T-helper 22 cell (primary cell): ENCODE results near the gene GALK1.
"Not testable (repeated sequence)": the region's sequence is repeated elsewhere in the genome, so short reads cannot be mapped to it uniquely, and the experiment has no call there.

ENCODE experiments used
- DNase-seq: peaks from one replicate; pipeline ENCODE4 v3.0.0-alpha.2; 2020; ENCODE audit warnings: low read depth

GALK1 gene

DNA sequence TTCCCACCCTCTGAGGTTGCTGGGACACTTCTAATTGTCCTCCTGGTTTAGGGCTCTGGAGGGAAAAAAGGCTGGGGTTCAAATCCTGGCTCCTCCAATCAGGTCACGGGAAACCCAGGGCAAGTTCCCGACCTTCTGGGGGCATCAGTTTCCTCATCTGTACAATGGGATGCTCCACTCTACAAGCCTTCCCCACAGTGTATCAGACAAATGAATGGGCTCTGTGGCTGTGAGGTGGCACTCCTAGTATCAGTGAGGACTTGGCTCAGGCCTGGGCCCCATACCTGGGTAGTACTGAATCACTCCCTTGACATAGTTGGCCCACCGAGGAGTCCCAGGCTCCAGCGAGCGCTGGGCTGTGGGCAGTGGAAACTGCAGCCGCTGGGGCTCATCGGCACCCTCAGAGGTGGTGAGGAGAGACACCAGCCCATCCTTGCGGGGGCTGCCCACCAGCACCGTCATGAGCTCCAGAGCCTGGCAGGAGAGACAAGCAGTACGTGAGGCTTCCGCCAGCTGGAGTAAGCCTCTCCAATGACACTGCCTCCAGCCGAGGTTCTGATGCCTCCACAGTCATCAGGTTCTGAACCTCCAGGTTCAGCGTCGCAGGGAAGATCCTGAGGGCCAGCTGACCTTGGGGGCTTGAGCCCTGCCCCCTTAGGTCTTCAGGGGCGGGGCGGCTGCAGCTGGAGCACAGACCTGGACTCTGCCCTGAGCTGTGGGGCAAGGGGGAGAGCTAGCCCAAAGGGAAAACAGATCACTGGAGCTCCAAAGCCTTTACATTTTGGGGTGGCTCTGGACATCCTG is 1.2 kb downstream of the GALK1 start:
- no peak for DNase-seq

DNA sequence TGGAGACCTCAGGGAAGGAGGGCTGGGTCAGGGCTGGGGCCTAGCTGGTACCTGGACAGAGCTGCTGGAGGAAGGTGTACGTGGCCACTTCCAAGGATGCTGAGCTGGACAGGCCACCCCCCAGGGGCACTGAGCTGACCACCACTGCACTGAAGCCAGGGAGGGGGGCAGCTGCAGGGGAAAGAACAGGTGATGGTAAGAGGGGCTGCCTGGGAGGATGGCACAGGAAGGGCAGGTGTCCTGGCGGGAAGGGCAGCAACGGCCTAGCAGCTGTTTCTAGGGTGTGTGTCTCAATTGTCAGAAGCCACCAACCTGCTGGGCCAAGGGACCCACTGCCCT is 1.8 kb downstream of the GALK1 start:
- DNase-seq, result no peak

DNA sequence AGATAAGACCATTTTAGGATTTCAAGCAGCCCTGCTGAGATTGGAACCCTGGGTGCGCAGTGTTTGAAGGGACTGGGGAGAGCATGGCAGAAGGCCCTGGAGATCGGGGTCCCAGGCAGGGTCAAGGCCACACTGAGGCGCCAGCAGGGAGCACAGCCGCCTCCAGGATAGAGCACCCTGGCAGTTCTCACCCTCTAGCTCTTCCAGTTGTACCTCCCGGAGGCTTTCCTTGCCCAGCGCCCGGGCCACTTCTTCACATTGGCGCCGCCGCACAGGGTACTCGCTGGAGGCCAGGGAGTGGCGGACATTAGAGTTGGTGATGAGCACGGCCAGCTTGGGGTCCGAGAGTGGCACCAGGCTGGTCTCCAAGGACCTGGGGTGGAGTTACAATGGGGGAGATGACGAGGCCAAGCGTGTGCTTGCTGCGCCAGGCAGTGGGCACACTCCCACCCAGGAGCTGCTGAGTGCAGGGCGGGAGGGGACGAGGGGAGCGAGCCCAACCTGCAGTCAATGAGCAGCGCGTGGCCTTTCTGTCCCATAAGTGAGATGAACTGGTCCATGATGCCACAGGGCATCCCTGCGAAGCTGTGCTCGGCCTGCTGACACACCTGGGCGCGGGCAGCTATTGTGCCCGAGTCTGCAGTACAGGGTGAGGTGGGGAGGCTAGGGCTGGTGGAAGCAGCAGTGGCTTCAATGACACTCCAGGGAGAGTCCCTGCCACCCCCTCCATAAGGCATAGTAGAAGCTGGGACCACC is 2.3 kb downstream of the GALK1 start:
- no peak for DNase-seq

DNA sequence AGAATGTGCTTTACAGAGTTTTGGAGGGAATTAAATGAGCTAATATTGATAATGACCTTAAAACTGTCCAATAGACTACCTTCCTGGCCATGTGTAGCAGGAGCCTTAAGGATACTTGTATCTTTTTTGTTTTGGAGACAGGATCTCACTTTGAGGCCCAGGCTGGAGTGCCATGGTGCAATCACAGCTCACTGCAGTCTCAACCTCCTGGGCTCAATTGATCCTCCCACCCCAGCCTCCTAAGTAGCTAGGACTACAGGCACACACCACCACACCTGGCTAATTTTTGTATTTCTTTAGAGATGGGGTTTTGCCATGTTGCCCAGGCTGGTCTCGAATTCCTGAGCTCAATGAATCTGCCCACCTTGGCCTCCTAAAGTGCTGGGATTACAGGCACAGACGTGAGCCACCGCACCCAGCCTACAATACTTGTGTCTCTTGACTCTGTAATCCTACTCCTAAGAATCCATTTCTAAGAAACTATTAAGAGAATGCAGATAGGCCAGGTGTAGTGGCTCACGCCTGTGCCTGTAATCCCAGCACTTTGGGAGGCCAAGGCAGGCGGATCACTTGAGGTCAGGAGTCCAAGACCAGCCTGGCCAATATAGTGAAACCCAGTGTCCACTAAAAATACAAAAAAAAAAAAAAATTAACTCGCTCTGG is 4.9 kb downstream of the GALK1 start:
- not testable (repeated sequence) for DNase-seq

GRCh38 chr17:75759457-75759856 is 5.5 kb downstream of the GALK1 start:
- DNase-seq, result no peak

GRCh38 chr17:75758131-75758905 is 6.7 kb downstream of the GALK1 start:
- DNase-seq, result no peak

- no peak for DNase-seq
These were observed 7.8 kb downstream of the GALK1 start for GRCh38 chr17:75757086-75757681.

GRCh38 chr17:75756451-75757085 is 8.4 kb downstream of the GALK1 start:
- DNase-seq, result no peak

GRCh38 chr17:75755990-75756389 is 9.0 kb downstream of the GALK1 start:
- DNase-seq, result no peak

GRCh38 chr17:75755205-75755901 is 9.6 kb downstream of the GALK1 start:
- DNase-seq, result no peak

- no peak for DNase-seq
These were observed 10.4 kb downstream of the GALK1 start for GRCh38 chr17:75754378-75755204.

GRCh38 chr17:75753514-75754377 is 11.2 kb downstream of the GALK1 start:
- peak; percentile 44 for DNase-seq

- no peak for DNase-seq
These were observed 12.0 kb downstream of the GALK1 start for GRCh38 chr17:75752802-75753513.

DNA sequence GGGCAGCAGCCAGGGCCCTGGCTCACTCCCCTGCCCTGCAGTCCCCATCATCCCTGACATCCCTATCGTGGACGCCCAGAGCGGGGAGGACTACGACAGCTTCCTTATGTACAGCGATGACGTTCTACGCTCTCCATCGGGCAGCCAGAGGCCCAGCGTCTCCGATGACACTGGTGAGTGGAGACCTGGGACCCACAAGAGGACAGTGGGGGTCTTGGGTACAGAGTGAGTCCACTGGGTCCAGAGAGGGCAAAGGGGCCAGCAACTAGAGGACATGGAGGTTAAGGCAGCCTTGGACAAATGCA is 12.6 kb downstream of the GALK1 start:
- DNase-seq, result no peak

DNA sequence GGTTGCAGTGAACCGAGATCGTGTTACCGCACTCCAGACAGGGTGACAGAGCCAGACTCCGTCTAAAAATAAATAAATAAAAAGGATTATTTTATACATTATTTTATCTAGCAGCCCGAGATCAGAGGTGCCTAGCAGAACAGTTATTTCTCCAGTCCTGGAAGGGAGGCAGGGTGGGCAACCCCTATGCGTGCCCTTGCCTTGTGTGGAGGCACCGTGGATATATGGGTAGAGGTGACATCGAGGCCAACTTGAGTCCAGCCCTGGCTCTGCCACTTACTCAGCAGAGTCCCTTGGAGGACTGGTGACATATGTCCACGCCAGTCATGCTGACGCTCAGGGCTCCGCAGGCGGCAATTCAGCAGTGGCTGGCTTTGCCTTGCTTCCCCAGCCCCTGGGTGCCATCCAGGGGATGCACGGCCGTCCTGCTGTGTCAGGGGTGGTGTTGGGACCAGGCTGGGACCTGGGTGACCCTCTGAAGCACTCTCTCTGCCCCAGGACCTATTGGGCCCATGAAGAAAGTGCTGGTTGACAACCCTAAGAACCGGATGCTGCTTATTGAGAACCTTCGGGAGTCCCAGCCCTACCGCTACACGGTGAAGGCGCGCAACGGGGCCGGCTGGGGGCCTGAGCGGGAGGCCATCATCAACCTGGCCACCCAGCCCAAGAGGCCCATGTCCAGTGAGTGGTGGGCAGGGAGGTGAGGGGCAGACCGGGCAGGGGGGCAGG is 13.2 kb downstream of the GALK1 start:
- DNase-seq, result no peak

DNA sequence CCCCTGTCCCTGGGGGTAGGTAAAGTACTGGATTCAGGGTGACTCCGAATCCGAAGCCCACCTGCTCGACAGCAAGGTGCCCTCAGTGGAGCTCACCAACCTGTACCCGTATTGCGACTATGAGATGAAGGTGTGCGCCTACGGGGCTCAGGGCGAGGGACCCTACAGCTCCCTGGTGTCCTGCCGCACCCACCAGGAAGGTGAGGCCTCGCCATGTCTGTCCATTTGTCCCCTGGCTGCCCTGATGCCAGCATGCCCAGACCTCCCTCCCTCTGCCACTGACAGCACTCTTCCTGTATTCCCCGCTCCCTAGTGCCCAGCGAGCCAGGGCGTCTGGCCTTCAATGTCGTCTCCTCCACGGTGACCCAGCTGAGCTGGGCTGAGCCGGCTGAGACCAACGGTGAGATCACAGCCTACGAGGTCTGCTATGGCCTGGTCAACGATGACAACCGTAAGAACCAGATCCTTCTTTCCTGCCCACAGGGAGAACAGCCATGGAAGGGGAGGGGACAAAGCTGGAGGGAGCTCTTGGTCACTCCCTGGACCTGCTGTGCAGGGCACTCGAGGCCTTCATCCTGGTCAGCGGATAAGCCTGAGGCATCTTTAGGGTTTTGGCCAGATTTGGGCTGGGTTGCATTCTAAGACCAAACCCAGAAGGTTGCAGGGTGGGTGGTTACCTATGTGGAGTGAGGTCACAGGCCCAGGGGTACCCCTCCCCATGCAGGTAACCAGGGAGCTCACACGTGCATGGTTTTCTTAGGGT is 14.2 kb downstream of the GALK1 start:
- DNase-seq, result no peak
